SK-N-SH (cell line): Measurements from ENCODE around the gene BDKRB2. TPM values are rescaled to one million over a fixed set of nuclear protein-coding genes. Genes with fewer than 3 reads are reported as not detected.

Experiments used
- CTCF ChIA-PET: fragments of 300-600, 350-600 bp; formaldehyde crosslinking; extraction: SDS; loops from one replicate; lab custom pipeline; 2021; lab: Yijun Ruan, JAX
- POLR2A ChIA-PET: fragments of 350-600 bp; sonication (Branson Sonifier 250); formaldehyde crosslinking; extraction: SDS; loops from one replicate; lab custom pipeline; 2020; ENCODE audit warnings: antibody characterized with exemption, inconsistent platforms; lab: Yijun Ruan, JAX
- DNase-seq: peaks from one replicate; pipeline ENCODE4 v3.0.0; 2012
- H2AFZ ChIP-seq: fragments of 200-600 bp; sonication (generic); 2 replicates; pipeline ENCODE4 v1.8.1; 2016; ENCODE audit warnings: antibody characterized with exemption, mild to moderate bottlenecking, low read depth
- H3F3A ChIP-seq: fragments of 200-600 bp; sonication (generic); replicated peaks from 2 replicates; pipeline ENCODE3; 2016; ENCODE audit warnings: antibody characterized with exemption, mild to moderate bottlenecking; ENCODE audit not compliant: insufficient read depth
- H3K27ac ChIP-seq, 2 experiments: fragments of 200-500 bp in 1 of 2; fragments of 200-600 bp in 1 of 2; sonication (Bioruptor generic) in 1 of 2; sonication (generic), shearing (Covaris generic) in 1 of 2; 2 replicates each; pipeline versions ENCODE4 v1.5.1 to v1.6.1; 2014 to 2016; ENCODE audit warnings: low read depth in 2 of 2, inconsistent platforms in 1 of 2, low read length in 1 of 2, mild to moderate bottlenecking in 1 of 2, mixed read lengths in 1 of 2
- H3K27me3 ChIP-seq: fragments of 200-600 bp; sonication (generic), shearing (Covaris generic); 2 replicates; pipeline ENCODE4 v1.6.1; 2016; ENCODE audit warnings: mixed run types; ENCODE audit not compliant: insufficient read depth
- H3K36me3 ChIP-seq, 2 experiments: fragments of 200-500 bp in 1 of 2; fragments of 200-600 bp in 1 of 2; sonication (Bioruptor generic) in 1 of 2; sonication (generic) in 1 of 2; replicated peaks in 1 of 2; 2 replicates each; pipeline versions ENCODE3 to v1.5.1; 2014 to 2016; ENCODE audit warnings: low read length in 1 of 2, mild to moderate bottlenecking in 1 of 2; ENCODE audit not compliant: insufficient read depth in 2 of 2, control insufficient read depth in 1 of 2
- H3K4me1 ChIP-seq, 2 experiments: fragments of 200-500 bp in 1 of 2; fragments of 200-600 bp in 1 of 2; sonication (Bioruptor generic) in 1 of 2; sonication (generic), shearing (Covaris generic) in 1 of 2; 2 replicates each; pipeline versions ENCODE4 v1.5.1 to v1.6.1; 2014 to 2016; ENCODE audit warnings: low read depth in 1 of 2, low read length in 1 of 2, mixed run types in 1 of 2; ENCODE audit not compliant: insufficient read depth in 2 of 2, control insufficient read depth in 1 of 2
- H3K4me2 ChIP-seq: fragments of 200-600 bp; sonication (generic), shearing (Covaris generic); 2 replicates; pipeline ENCODE4 v1.6.1; 2017; ENCODE audit warnings: mixed run types
- H3K4me3 ChIP-seq, 2 experiments: fragments of 200-500 bp in 1 of 2; fragments of 200-600 bp in 1 of 2; sonication (Bioruptor generic) in 1 of 2; sonication (generic), shearing (Covaris generic) in 1 of 2; 2 replicates each; pipeline versions ENCODE4 v1.5.1 to v1.8.1; 2014 to 2016; ENCODE audit warnings: low read depth in 2 of 2, inconsistent platforms in 1 of 2, low read length in 1 of 2, mild to moderate bottlenecking in 1 of 2, mixed read lengths in 1 of 2, moderate library complexity in 1 of 2
- H3K79me2 ChIP-seq: fragments of 200-600 bp; sonication (generic); 2 replicates; pipeline ENCODE4 v1.8.1; 2017; ENCODE audit warnings: mild to moderate bottlenecking; ENCODE audit not compliant: insufficient read depth
- H3K9ac ChIP-seq: fragments of 200-600 bp; sonication (generic); 2 replicates; pipeline ENCODE4 v1.6.1; 2017; ENCODE audit warnings: mixed run types
- H3K9me2 ChIP-seq: fragments of 200-600 bp; sonication (generic); 2 replicates; pipeline ENCODE4 v1.6.1; 2017; ENCODE audit warnings: mixed run types
- H3K9me3 ChIP-seq: fragments of 200-600 bp; sonication (generic); 2 replicates; pipeline ENCODE4 v1.6.1; 2017; ENCODE audit warnings: mixed run types, mild to moderate bottlenecking, moderate library complexity
- H4K20me1 ChIP-seq: fragments of 200-600 bp; sonication (generic); 2 replicates; pipeline ENCODE4 v1.6.1; 2017; ENCODE audit warnings: mild to moderate bottlenecking, mixed run types; ENCODE audit not compliant: insufficient read depth
- CTCF ChIP-seq: fragments of 200-600 bp; sonication (generic); IDR thresholded peaks from 2 replicates; pipeline ENCODE4 v1.6.1; 2017; ENCODE audit warnings: antibody characterized with exemption, mild to moderate bottlenecking, moderate library complexity
- FOXM1 ChIP-seq: IDR thresholded peaks from 2 replicates; pipeline ENCODE4 v1.4.0; 2012; ENCODE audit warnings: low read depth, mild to moderate bottlenecking
- JUND ChIP-seq: IDR thresholded peaks from 2 replicates; pipeline ENCODE4 v1.4.0; 2012
- MEF2A ChIP-seq: IDR thresholded peaks from 2 replicates; pipeline ENCODE4 v1.4.0; 2012; ENCODE audit warnings: low read depth, borderline replicate concordance
- MXI1 ChIP-seq: IDR thresholded peaks from 2 replicates; pipeline ENCODE4 v1.6.1; 2012; ENCODE audit warnings: mild to moderate bottlenecking, low read depth, low read length, improper control_type of control experiment
- RAD21 ChIP-seq: IDR thresholded peaks from 2 replicates; pipeline ENCODE4 v1.6.1; 2012; ENCODE audit warnings: mild to moderate bottlenecking, low read length
- RCOR1 ChIP-seq: fragments of 150-350 bp; IDR thresholded peaks from 2 replicates; pipeline ENCODE4 v1.6.1; 2017; ENCODE audit warnings: antibody characterized with exemption, low read length
- RXRA ChIP-seq: IDR thresholded peaks from 2 replicates; pipeline ENCODE4 v1.4.0; 2012; ENCODE audit warnings: low read depth, mild to moderate bottlenecking, borderline replicate concordance
- SMC3 ChIP-seq: IDR thresholded peaks from 2 replicates; pipeline ENCODE4 v1.6.1; 2012; ENCODE audit warnings: low read depth, low read length, improper control_type of control experiment
- TCF12 ChIP-seq: IDR thresholded peaks from 2 replicates; pipeline ENCODE4 v1.4.0; 2012
- WGBS: methylation state at CpG from one replicate; pipeline ENCODE4 v1.1.6; 2017; ENCODE audit warnings: low lambda C conversion rate; 5-methylcytosine and 5-hydroxymethylcytosine counted together
- polyA plus RNA-seq, 3 experiments: library from polyadenylated mRNA; depleted of rRNA; stranded (reverse); fragments of >200 nt; gene quantifications; 2 replicates each; pipeline ENCODE4 v1.2.3, GENCODE V29; 2012
- TF ChIP-seq, protein P1 (sequence below): IDR thresholded peaks from 2 replicates; pipeline ENCODE4 v1.4.0; 2012; ENCODE audit warnings: low read depth, borderline replicate concordance
- TF ChIP-seq, protein P2 (sequence below): IDR thresholded peaks from 2 replicates; pipeline ENCODE4; 2012
- TF ChIP-seq, protein P3 (sequence below): fragments of 150-350 bp; IDR thresholded peaks from 2 replicates; pipeline ENCODE4 v1.6.1; 2016; ENCODE audit warnings: mild to moderate bottlenecking, low read depth, low read length
- TF ChIP-seq, protein P4 (sequence below): IDR thresholded peaks from 2 replicates; pipeline ENCODE4 v1.4.0; 2012; ENCODE audit warnings: low read depth

BDKRB2 gene
- polyA plus RNA-seq, 1 of the 3 experiments (the other 2 are of a cell fraction) = 4.8 TPM

GRCh38 chr14:96197163-96197852 lies 7.3 kb upstream of the BDKRB2 start (continued):
- no peak for TF ChIP-seq MXI1
- TF ChIP-seq RXRA = no peak
- TF ChIP-seq CTCF = no peak
- TF ChIP-seq, protein P1, sequence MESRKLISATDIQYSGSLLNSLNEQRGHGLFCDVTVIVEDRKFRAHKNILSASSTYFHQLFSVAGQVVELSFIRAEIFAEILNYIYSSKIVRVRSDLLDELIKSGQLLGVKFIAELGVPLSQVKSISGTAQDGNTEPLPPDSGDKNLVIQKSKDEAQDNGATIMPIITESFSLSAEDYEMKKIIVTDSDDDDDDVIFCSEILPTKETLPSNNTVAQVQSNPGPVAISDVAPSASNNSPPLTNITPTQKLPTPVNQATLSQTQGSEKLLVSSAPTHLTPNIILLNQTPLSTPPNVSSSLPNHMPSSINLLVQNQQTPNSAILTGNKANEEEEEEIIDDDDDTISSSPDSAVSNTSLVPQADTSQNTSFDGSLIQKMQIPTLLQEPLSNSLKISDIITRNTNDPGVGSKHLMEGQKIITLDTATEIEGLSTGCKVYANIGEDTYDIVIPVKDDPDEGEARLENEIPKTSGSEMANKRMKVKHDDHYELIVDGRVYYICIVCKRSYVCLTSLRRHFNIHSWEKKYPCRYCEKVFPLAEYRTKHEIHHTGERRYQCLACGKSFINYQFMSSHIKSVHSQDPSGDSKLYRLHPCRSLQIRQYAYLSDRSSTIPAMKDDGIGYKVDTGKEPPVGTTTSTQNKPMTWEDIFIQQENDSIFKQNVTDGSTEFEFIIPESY = no peak
- no peak for TF ChIP-seq RAD21
- no peak for TF ChIP-seq MEF2A
- no peak for TF ChIP-seq JUND
- no peak for TF ChIP-seq RCOR1
- no peak for TF ChIP-seq TCF12

- Histone ChIP-seq H3K27me3 (no peaks in the 10 kb centered on the region), H3F3A (no peaks in the 10 kb centered on the region), H3K9me2 (no peaks in the 10 kb centered on the region), H3K4me1 (peaks cover 0 to 5% of the 10 kb centered on the region in 2 experiments; a peak in 1 of 4 replicates), H3K4me2 (no peak overlapping the region), H3K27ac (no peak overlapping the region), H2AFZ (no peak overlapping the region), H4K20me1 (no peaks in the 10 kb centered on the region), H3K9me3 (no peaks in the 10 kb centered on the region), H3K9ac (no peak overlapping the region), H3K79me2 (no peaks in the 10 kb centered on the region), H3K4me3 (no peak overlapping the region), H3K36me3 (no peaks in the 10 kb centered on the region)
- POLR2A ChIA-PET = no interaction called here
- TF ChIP-seq, protein P2, sequence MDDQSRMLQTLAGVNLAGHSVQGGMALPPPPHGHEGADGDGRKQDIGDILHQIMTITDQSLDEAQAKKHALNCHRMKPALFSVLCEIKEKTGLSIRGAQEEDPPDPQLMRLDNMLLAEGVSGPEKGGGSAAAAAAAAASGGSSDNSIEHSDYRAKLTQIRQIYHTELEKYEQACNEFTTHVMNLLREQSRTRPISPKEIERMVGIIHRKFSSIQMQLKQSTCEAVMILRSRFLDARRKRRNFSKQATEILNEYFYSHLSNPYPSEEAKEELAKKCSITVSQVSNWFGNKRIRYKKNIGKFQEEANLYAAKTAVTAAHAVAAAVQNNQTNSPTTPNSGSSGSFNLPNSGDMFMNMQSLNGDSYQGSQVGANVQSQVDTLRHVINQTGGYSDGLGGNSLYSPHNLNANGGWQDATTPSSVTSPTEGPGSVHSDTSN = no peak
- TF ChIP-seq, protein P3, sequence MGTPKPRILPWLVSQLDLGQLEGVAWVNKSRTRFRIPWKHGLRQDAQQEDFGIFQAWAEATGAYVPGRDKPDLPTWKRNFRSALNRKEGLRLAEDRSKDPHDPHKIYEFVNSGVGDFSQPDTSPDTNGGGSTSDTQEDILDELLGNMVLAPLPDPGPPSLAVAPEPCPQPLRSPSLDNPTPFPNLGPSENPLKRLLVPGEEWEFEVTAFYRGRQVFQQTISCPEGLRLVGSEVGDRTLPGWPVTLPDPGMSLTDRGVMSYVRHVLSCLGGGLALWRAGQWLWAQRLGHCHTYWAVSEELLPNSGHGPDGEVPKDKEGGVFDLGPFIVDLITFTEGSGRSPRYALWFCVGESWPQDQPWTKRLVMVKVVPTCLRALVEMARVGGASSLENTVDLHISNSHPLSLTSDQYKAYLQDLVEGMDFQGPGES = no peak
- TF ChIP-seq, protein P4, sequence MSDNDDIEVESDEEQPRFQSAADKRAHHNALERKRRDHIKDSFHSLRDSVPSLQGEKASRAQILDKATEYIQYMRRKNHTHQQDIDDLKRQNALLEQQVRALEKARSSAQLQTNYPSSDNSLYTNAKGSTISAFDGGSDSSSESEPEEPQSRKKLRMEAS = no peak
- TF ChIP-seq SMC3 = no peak
- TF ChIP-seq FOXM1 = no peak
- CTCF ChIA-PET = interaction anchor here (2.3 kb wide), 1 partner anchor 20 kb away, joined by 6 read pairs; no protein-coding TSS in a partner anchor
- no peak for DNase-seq
- 76% methylated on average over 11 of the region's 11 CpGs for WGBS
These were observed 6.7 kb upstream of the BDKRB2 start for GRCh38 chr14:96197969-96198368.
